ENCODE results near the gene SULT1C2.
"Not testable (repeated sequence)": the region's sequence is repeated elsewhere in the genome, so short reads cannot be mapped to it uniquely, and the experiment has no call there.

The SULT1C2 gene

GRCh38 chr2:108355906-108356734 is 67.4 kb downstream of the SULT1C2 start:
- no peak for DNase-seq

- not testable (repeated sequence) for DNase-seq
Observed at GRCh38 chr2:108359336-108359735, 70.6 kb downstream of the SULT1C2 start.
